Measurements from ENCODE around the gene GUCY2C. TPM values are rescaled to one million over a fixed set of nuclear protein-coding genes. Genes with fewer than 3 reads are reported as not detected.

Gene GUCY2C
- total RNA-seq, 1 donor from 2014 or later = not detected

GRCh38 chr12:14654842-14655241 is 41.6 kb downstream of the GUCY2C start:
- no peak overlapping the region for H3K4me3 Mint-ChIP-seq (ENCODE audit: unreplicated experiment)
- H3K4me1 Mint-ChIP-seq (ENCODE audit: unreplicated experiment) = no peaks in the 10 kb centered on the region
- H3K27ac Mint-ChIP-seq (ENCODE audit: unreplicated experiment) = no peak overlapping the region
- H3K36me3 Mint-ChIP-seq (ENCODE audit: unreplicated experiment) = no peaks in the 10 kb centered on the region
- TF ChIP-seq, protein P1, sequence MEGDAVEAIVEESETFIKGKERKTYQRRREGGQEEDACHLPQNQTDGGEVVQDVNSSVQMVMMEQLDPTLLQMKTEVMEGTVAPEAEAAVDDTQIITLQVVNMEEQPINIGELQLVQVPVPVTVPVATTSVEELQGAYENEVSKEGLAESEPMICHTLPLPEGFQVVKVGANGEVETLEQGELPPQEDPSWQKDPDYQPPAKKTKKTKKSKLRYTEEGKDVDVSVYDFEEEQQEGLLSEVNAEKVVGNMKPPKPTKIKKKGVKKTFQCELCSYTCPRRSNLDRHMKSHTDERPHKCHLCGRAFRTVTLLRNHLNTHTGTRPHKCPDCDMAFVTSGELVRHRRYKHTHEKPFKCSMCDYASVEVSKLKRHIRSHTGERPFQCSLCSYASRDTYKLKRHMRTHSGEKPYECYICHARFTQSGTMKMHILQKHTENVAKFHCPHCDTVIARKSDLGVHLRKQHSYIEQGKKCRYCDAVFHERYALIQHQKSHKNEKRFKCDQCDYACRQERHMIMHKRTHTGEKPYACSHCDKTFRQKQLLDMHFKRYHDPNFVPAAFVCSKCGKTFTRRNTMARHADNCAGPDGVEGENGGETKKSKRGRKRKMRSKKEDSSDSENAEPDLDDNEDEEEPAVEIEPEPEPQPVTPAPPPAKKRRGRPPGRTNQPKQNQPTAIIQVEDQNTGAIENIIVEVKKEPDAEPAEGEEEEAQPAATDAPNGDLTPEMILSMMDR (IDR thresholded peaks at IDR 0.05) = no peak
- H3K27me3 Mint-ChIP-seq (ENCODE audit: unreplicated experiment) = peaks cover 6% of the 10 kb centered on the region
- no peaks in the 10 kb centered on the region for H3K9me3 Mint-ChIP-seq (ENCODE audit: unreplicated experiment)
- DNase-seq (ENCODE audit: extremely low spot score, unreplicated experiment) = no peak

GRCh38 chr12:14654416-14654815 is 42.0 kb downstream of the GUCY2C start:
- Mint-ChIP-seq H3K27ac (ENCODE audit: unreplicated experiment) (no peak overlapping the region), H3K4me1 (ENCODE audit: unreplicated experiment) (no peaks in the 10 kb centered on the region), H3K4me3 (ENCODE audit: unreplicated experiment) (no peak overlapping the region), H3K27me3 (ENCODE audit: unreplicated experiment) (peaks cover 5% of the 10 kb centered on the region), H3K9me3 (ENCODE audit: unreplicated experiment) (no peaks in the 10 kb centered on the region), H3K36me3 (ENCODE audit: unreplicated experiment) (no peaks in the 10 kb centered on the region)
- TF ChIP-seq, protein P1 (IDR thresholded peaks at IDR 0.05) = no peak
- no peak for DNase-seq (ENCODE audit: extremely low spot score, unreplicated experiment)

DNA sequence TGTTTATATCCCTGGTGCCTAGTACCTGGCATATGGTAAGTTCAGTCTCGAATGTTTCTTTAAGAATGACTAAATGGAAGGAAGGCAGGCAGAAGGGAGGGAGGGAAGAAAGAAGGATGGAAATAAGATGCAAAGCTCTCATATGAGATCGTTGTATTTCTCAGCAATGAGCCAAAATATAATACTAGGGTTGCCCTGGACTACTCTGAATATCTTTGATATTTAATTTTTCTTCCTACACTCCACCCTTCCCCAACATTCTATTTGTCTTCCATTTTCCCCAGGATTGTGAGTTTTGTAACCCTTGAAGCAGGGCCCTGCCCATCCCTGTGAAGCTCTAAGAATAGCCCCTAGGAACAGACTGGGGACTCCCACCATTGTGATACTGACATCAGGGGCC is 43.9 kb downstream of the GUCY2C start:
- Mint-ChIP-seq H3K9me3 (ENCODE audit: unreplicated experiment) (no peaks in the 10 kb centered on the region), H3K27me3 (ENCODE audit: unreplicated experiment) (peaks cover 8% of the 10 kb centered on the region), H3K4me1 (ENCODE audit: unreplicated experiment) (no peaks in the 10 kb centered on the region), H3K36me3 (ENCODE audit: unreplicated experiment) (no peaks in the 10 kb centered on the region), H3K4me3 (ENCODE audit: unreplicated experiment) (no peak overlapping the region), H3K27ac (ENCODE audit: unreplicated experiment) (no peak overlapping the region)
- DNase-seq (ENCODE audit: extremely low spot score, unreplicated experiment) = no peak
- TF ChIP-seq, protein P1 (IDR thresholded peaks at IDR 0.05) = no peak

GRCh38 chr12:14651371-14651770 is 45.0 kb downstream of the GUCY2C start:
- no peak for DNase-seq (ENCODE audit: extremely low spot score, unreplicated experiment)
- Mint-ChIP-seq H3K4me3 (ENCODE audit: unreplicated experiment) (no peak overlapping the region), H3K27ac (ENCODE audit: unreplicated experiment) (no peak overlapping the region), H3K4me1 (ENCODE audit: unreplicated experiment) (no peaks in the 10 kb centered on the region), H3K27me3 (ENCODE audit: unreplicated experiment) (peaks cover 8% of the 10 kb centered on the region), H3K9me3 (ENCODE audit: unreplicated experiment) (no peaks in the 10 kb centered on the region), H3K36me3 (ENCODE audit: unreplicated experiment) (no peaks in the 10 kb centered on the region)
- TF ChIP-seq, protein P1 (IDR thresholded peaks at IDR 0.05) = no peak

DNA sequence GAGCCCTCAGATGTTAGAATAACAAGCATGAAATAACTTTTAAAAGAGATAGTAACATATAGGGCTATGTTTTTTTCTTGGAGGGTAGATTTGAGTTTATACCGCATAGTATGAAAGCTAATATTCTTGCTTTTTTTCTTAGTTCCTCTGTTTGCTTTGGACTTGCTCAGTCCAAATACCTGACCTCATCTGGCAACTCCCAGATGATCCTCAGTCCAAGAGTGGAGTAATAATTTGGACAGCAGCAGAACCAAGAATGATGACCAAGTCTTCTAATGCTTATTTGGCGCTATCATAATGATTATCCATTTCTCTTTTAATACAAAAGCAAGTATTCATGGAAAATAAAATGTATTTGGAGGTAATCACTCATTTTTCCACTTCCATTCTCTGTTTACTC is 45.6 kb downstream of the GUCY2C start:
- TF ChIP-seq, protein P1 (IDR thresholded peaks at IDR 0.05) = no peak
- Mint-ChIP-seq H3K9me3 (ENCODE audit: unreplicated experiment) (no peaks in the 10 kb centered on the region), H3K4me3 (ENCODE audit: unreplicated experiment) (no peak overlapping the region), H3K4me1 (ENCODE audit: unreplicated experiment) (no peaks in the 10 kb centered on the region), H3K36me3 (ENCODE audit: unreplicated experiment) (no peaks in the 10 kb centered on the region), H3K27ac (ENCODE audit: unreplicated experiment) (no peak overlapping the region), H3K27me3 (ENCODE audit: unreplicated experiment) (peaks cover 8% of the 10 kb centered on the region)
- DNase-seq (ENCODE audit: extremely low spot score, unreplicated experiment) = no peak

All from osteocyte (in vitro differentiated cells).